NCI-H187 treated with DMSO at 0.1 percent for 48 hours (cell line): Measurements from ENCODE around the gene SLC2A5.
"Not testable (repeated sequence)": the region's sequence is repeated elsewhere in the genome, so short reads cannot be mapped to it uniquely, and the experiment has no call there.

ENCODE experiments used
- DNase-seq: peaks from one replicate; lab custom pipeline; 2025; lab: John Stamatoyannopoulos, UW

The SLC2A5 gene, protein sequence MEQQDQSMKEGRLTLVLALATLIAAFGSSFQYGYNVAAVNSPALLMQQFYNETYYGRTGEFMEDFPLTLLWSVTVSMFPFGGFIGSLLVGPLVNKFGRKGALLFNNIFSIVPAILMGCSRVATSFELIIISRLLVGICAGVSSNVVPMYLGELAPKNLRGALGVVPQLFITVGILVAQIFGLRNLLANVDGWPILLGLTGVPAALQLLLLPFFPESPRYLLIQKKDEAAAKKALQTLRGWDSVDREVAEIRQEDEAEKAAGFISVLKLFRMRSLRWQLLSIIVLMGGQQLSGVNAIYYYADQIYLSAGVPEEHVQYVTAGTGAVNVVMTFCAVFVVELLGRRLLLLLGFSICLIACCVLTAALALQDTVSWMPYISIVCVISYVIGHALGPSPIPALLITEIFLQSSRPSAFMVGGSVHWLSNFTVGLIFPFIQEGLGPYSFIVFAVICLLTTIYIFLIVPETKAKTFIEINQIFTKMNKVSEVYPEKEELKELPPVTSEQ

DNA sequence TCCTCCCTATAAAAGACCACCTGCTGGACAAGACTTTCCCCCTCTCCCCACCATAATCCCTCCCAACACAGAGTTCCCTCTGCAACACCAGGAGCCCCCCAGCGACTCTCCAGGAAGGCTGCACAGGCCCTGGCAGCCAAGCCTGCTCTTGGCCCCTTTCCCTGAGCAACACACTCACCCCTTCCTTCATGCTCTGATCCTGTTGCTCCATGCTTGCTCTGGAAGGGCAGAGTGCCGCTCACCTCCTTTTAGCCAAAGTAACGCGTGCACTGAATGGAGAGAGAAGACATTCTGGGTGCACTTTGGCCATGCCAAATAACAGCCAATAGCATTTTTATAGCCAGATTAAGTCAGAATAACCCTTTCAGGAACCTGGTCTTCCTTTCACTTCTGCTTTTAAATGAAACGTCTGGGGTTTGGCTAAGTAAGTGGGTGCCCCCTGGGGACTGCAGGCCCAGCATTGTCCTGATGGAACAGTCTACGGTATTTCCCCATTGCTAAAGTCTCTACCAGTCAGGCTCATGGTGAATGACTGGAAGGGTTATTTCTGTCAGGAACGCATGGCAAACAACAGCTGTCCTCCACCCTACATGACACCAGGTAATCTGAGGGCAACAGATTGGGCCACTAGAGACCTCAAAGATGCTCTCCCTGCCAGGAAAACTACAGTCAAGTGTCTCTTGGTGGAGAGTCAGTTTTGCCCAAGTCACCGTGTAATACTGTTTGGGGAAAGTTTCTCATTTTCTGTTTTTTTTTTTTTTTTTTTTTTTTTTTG is at the start of gene SLC2A5:
Gene SLC2A5 (minus strand): TSS at position 310 of the 775 bp plus-strand sequence. CDS start 99 bp downstream, at position 211.
- no peak for DNase-seq

DNA sequence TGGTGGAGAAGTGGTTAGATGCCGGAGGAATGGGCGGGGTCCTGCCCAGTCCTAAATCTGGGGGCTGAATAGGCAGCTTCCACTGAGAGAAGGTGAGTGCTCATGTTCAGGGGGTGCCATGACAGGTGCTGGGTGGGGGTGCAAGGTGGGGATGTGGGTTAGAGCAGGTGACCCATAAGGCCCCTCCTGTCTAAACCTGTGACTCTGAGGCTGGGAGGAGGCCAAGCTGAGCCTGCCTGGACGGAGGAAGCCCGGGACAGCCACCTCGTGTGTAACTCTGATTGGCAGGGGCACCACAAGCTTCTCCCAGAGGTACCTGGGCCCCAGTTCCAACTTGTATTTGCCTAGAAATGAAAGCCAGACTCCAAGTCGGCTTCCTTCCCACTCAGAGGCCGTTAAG is 48.8 kb upstream of the SLC2A5 start:
- no peak for DNase-seq

DNA sequence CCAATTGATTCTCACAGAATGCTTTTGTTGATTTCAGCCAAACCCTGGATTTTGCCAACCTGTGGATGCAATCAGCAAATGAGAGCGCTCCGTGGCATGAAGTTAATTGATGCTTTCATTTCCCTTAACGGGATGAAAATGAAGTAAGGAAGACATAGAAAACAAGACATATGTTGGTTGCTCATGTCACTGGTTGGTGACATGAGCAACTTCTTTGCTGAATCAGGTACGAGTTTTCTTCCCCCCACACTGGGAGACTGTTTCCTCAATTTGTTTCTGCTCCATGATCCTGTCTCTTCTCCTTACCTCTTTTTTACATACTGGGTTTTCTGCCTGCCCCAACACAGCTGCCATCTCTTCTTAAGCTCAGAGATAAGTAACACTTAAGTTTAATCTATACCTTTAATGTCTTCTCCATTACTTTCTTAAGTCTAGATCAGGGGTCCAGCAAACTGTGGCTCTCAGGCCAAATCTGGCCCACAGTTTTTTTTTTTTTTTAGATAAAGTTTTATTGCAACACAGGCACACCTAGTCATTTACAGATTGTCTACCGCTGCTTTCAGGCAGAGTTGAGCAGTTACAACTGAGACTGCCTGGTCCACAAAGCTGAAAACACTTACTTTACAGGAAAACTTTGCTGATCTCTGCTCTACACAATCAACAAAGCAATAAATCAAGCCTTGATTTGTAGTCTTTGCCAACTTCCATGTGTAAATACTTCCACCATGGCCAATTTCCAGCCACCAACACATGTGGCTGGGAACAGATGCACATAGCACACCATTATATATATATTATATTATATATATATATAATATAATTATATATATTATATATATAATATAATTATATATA is 46.1 kb upstream of the SLC2A5 start:
- no peak for DNase-seq

DNA sequence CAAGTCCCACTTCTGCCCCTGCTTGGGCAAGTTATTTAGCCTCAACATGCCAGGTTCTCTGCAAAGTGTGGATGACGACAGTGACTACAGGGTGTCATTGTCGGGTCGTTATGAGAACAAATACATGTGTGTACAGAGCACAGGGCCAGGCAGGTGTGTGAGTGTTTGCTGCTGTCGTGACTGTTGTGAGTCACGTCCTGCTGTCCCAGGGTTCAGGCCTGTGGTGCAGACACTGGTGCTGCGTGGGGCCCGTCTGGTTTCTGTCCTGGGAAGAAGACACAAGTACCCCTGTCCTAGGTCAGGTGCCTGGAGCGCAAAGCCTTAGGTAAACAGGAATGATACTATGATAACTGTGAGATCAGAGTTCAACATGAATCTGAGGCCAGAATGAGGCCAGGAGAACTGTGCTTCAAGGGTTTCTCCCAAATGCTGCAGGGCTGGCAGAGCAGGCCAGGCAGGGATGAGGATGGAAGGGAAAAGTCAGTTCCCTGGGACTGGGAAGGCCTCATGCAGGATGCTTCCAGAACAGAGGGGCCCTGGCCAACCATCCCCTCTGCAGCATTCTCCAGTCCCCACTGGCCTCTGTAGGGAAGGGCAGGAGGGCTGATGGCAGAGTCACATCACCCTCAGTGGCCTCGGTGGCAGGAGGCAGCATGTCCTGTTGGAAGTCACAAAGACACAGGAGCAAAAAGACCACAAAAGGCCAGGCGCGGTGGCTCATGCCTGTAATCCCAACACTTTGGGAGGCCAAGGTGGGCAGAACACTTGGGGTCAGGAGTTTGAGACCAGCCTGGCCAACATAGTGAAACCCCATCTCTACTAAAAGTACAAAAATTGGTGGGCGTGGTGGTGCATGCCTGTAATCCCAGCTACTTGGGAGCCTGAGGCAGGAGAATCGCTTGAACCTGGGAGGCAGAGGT is 43.8 kb upstream of the SLC2A5 start:
- DNase-seq = no peak

DNA sequence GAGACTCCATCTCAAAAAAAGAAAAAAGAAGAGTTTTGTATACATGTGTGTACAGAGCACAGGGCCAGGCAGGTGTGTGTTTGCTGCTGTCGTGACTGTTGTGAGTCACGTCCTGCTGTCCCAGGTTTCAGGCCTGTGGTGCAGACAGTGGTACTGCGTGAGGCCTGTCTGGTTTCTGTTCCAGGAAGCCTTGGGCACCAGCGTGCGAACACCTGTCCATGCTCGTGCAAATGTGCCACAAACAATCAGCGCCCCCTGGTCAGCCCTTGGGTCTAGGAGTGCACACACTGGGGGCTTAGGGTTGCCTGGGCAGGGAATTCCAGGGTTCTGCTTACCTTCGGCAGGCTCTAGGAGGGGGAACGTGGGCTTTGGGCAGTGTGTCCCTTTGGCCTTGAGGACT is 42.5 kb upstream of the SLC2A5 start:
- no peak for DNase-seq

DNA sequence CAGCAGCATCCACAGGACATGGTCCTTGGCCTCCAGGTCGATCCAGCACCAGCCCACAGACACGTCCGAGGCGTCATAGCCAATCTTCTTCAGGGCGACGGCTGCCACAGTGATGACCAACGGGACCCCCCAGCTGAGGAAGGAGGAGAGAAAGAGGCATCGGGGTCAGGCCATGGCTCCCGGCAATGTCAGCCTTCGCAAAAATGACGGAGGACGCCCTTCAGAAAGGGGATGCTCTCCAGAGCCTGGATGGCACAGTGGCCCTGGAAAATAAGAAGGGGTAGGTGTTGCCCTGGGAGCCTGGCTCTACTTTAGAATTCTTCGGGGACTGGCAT is 41.9 kb upstream of the SLC2A5 start:
- no peak for DNase-seq

DNA sequence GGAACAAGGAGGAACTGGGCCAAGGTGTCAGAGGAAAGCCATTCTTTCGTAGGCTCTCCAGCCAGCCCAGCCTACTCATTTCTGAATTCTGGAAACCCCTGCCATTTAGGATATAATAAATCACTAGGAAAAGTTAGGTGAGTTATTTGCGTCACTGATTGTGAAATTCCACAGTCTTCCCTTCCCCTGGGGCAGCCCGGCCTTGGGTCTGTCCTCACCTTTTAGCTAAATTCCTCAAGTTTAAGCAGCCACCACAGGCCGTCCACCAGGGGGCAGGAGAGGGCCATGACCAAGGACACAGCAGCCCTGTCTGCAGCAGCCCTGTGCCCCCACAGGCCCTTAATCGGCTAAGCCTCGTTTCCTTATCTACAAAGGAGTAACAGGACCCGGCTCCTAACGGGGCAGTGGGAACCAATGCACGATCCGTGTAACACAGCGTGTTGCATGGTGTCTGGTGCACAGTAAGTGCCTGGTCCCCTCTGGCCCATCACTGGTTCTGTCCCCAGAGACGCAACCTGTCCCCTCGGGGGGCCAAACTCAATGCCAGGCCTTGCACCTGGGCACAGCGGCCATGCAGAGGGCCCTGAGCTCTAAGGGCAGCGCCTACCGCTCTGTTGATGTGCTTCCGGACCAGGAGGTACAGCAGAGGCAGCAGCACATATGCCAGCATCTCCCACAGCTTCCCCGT is 41.4 kb upstream of the SLC2A5 start:
- peak; percentile 10 for DNase-seq

DNA sequence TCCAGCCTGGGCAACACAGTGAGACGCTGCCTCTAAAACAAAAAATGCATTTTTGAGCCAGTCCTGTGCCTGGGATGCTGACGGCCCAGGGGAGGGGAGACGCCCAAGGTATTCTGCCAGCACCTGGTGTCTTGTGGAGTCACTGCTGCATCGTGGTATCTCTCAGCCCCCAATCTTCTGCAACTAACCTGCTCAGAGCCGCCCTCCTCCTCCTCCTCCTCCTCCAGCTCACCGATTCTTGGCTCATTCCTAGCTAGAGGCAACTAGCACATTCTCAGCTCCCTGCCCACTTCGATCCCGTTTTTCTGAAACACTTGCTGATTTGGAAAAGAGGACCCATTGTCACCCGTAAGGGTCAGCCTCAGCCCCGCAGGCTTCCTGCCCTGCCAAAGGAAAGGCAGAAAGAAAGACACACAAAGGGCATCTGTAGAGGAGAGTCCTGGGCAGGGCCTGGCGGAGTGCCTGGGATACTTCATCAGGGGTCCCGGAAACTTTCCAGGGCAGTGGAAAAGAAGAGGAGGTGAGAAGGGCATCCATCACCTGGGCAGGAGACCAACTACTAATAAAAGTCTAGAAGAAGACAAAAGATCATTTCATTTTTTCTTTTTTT is 38.7 kb upstream of the SLC2A5 start:
- no peak for DNase-seq

DNA sequence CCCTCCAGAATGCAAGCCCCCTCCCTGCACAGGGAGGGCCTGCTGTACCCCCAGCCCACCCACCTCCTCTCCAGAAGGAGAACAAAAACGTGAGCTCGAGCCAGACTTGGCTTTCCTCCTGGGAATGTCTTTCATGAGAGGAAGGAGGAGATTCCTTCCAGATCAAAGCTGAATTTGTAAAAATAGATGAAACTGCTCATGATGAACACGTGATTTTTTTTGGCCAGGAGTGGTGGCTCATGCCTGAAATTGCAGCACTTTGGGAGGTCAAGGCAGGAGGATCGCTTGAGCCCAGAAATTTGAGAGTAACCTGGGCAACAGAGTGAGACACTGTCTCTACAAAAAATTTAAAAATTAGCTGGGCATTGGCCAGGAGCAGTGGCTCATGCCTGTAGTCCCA is 37.7 kb upstream of the SLC2A5 start:
- DNase-seq = no peak

DNA sequence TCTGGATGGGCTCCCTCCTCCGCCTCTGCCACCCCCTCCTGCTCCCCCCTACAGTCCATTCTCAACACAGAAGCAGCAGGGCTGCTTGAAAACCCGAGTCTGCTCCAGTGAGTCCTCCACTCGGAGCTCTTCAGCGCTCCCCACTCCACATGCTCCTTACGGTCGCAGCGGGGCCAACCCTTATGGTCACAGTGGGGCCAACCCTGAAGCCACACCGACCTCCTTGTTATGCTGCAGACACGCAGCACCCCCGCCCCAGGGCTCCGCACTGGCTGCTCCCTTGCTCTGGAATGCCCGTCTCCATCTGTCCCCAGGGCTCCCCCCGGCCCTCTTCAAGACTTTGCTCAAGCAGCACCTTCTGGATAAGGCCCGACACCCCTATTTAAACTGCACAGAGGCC is 36.9 kb upstream of the SLC2A5 start:
- no peak for DNase-seq

DNA sequence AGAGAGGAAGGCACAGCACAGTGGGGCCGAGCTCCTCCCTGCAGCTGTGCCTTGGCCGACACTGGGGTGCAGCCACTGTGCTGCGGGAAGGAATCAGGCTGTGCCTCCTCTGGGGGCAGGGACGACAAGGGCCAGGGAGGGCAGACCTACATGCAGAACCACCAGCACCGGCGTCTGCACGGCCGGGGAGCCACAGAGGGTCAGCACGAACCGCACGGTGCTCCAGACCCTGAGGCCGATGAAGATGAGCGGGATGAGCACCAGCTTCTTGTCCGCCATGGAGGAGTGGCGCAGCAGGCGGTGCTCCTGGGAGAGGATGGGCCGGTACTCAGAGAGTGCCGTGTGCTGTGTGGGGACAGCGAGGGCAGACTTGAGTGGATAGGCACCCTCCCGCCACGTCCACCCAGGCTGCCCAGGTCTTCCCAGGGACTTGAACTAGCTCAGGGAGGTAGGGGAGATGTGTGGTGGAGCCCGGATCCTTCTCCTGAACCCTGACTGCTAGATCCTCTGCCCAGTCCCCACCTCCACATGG is 36.0 kb upstream of the SLC2A5 start:
- DNase-seq = no peak

DNA sequence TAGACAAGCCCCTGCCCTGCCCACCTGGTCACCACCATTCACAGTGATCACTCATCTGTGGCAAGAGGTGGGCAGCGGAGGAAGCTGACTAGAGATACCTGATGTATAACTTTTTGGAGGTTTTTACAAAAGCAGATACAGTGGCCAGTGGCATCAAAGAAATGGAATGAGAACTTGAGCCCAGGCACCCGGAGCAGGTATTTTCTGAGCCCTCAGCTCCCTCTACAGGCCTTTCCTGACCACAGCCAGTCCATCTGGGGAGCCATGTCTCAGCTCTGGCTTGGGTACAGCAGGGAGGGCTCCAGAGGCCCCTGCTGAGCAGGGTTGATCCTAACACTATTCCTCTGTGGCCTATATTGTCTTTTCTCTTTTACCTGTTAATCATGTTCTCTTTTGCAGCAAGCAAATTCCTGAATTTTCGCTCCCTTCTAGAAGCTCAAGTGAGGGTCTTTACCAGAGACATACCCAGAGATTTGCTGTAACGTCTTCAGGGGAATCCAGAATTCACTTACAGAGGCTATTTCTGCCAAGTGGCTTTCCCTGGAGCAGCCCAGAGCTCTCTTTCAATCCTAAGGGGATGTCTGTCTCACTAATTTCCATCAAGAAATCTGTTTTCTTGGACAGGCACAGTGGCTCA is 32.2 kb upstream of the SLC2A5 start:
- no peak for DNase-seq

DNA sequence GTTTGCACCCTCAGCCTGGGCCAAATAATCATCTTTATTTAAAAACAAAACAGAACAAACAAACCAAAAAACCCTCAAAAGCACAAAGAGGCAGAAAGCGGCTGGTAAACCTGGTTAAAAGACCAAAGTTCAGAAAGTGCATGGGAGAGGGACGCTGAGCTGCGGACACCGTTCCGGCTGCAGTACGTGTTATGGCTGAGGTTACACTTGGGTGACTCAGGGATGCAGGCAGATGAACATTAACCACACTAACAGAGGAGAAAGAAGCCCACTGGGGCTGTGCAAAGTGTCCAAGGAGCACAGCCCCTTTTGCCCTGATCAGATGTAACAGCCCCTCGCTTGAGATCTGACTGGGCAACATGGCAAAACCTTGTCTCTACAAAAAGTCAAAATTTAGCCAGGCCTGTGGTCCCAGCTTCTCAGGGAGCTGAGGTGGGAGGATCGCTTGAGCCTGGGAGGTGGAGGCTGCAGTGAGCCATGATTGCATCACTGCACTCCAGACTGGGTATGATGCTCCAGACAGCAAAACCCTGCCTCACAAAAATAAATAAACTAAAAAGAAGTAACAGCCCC is 31.1 kb upstream of the SLC2A5 start:
- no peak for DNase-seq

DNA sequence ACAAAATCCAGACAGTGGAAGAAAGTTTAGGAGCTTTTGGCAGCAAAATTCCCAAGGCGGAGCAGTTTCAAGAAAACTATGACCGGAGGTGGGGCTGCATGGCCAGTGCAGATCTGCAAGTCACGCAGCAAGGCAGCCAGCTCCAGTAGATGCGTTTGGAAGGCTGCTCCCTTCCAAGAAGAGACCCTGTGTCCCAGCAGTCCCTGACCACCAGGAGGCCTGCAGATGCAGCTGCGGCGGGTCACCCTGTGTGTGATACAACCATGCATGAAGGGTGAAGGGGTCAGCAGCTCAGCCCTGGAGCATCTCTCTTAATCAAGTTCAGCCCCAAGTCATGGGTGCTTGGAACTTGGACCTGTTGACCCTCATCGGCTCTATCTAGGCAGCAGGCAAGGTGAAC is 30.1 kb upstream of the SLC2A5 start:
- no peak for DNase-seq

DNA sequence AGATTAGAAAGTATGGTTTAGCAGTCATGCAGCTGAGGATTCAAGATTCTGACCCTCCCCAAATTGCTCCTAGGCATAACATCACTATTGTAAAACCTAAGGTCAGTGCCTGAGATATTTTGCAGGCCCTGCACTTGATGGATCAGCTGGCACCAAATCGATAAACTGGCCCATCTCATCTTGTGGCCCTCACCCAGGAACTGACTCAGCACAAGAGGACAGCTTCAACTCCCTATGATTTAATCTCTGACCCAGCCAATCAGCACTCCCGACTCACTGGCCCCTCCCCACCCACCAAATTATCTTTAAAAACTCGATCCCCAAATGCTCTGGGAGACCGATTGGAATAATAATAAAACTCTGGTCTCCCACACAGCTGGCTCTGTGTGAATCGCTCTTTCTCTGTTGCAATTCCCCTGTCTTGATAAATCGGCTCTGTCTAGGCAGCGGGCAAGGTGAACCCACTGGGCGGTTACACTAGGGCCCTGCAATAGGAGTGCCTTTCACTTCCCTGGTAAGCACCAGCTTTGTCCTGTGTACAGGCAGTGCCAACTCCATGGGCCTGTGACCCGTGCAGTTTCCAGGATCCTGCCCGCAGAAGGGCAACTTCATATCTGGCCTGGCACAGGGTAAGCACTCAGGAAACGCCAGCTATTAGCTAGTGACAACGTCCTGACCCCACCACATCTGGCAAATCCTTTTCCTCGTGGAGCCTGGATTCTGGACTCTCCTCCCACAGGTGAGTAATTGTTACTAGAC is 28.7 kb upstream of the SLC2A5 start:
- no peak for DNase-seq

DNA sequence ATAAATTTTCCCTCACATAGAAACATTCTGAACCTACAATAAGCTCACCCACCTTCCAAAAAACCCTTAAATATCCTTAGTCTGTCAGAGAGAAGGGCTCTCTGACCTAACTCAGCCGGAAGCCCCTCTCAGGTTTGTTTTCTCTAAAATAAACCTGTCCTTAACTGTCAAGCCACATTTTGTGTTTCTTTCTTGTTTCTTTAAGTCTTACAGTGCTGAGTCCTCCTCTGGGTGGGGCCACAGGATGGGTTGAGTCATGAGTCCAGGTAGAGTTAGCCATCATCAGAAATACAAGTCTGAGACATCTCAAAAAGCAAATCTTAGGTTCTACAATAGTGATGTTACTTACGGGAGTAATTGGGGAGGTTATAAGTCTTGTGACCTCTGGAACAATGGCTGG is 26.4 kb upstream of the SLC2A5 start:
- DNase-seq = no peak

DNA sequence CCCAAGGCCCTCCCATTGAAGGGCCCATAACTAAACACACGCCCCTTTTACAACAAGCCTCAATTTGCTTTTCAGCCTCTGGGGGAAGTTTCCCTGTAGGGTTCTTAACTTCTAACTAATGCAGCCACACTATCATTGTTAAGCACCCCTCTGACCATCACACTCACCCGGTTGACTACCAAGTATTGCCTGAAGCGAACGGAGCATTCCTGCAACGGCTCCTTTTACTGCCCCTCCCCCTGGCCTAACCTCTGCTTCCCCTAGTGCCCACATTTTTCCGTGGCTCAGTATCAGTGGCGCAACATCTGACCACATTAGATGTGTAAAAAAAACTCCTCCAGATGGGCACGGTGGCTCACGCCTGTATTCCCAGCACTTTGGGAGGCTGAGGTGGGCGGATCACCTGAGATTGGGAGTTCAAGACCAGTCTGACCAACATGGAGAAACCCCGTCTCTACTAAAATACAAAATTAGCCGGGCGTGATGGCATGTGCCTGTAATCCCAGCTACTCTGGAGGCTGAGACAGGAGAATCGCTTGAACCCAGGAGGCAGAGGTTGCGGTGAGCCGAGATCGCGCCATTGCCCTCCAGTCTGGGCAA is 24.7 kb upstream of the SLC2A5 start:
- DNase-seq = not testable (repeated sequence)

DNA sequence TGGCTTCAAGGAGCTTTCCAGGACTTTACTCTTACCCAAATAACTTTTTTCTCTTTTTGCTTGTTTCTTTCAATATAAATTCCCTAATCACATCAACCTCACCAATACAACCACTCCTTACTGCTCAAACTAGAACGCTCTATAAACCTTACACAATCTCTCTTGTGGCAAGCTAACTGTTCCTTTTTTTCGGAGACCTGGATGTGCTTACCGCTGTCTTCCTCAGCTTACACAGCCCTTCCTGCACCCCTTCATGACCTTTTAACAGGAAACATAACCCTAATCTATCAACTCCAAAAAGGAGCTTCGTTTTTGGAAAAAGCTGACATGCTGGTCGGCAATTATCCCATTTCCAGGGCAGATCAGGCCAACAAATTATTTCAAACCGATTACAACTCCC is 24.1 kb upstream of the SLC2A5 start:
- no peak for DNase-seq
